ENCODE measurements around the gene IZUMO4. TPM values are rescaled to one million over a fixed set of nuclear protein-coding genes. Genes with fewer than 3 reads are reported as not detected.

IZUMO4 gene
- total RNA-seq, 4 donors from 2014 or later, result 3.0 to 11.4 (median 3.2) TPM; not detected in 1

GRCh38 chr19:2121416-2122051, 24.8 kb downstream of the IZUMO4 start:
- Histone ChIP-seq H3K9me3 (no peaks in the 10 kb centered on the region), H3K4me3 (no peak overlapping the region), H3K27me3 (no peaks in the 10 kb centered on the region), H3K36me3 (peaks cover 62 to 100% (median 68%) of the 10 kb centered on the region in 3 donors), H3K27ac (no peak overlapping the region), H3K4me1 (no peaks in the 10 kb centered on the region)
- intact Hi-C loops (cut with DNase I), result no loop called here
- no CpG with 5 or more reads among the region's 27 CpGs for WGBS, 2 donors
- TF ChIP-seq CTCF (IDR thresholded peaks at IDR 0.05) (no peak), POLR2A (IDR thresholded peaks at IDR 0.05) (no peak)
- DNase-seq, result no peak

GRCh38 chr19:2122251-2122650, 25.5 kb downstream of the IZUMO4 start:
- Histone ChIP-seq H3K4me1 (no peaks in the 10 kb centered on the region), H3K36me3 (peaks cover 58 to 100% (median 67%) of the 10 kb centered on the region in 3 donors), H3K9me3 (no peaks in the 10 kb centered on the region), H3K27me3 (no peaks in the 10 kb centered on the region), H3K27ac (no peak overlapping the region), H3K4me3 (no peak overlapping the region)
- intact Hi-C loops (cut with DNase I), result no loop called here
- no peak for DNase-seq
- 89 to 96% methylated on average over 8 to 9 of the region's 15 CpGs for WGBS, 2 donors
- no peak for TF ChIP-seq CTCF (IDR thresholded peaks at IDR 0.05)
- no peak for TF ChIP-seq POLR2A (IDR thresholded peaks at IDR 0.05)

- DNase-seq, result no peak
- Histone ChIP-seq H3K4me3 (no peak overlapping the region), H3K27me3 (no peaks in the 10 kb centered on the region), H3K9me3 (no peaks in the 10 kb centered on the region), H3K36me3 (peaks cover 51 to 100% (median 59%) of the 10 kb centered on the region in 3 donors), H3K27ac (no peak overlapping the region), H3K4me1 (no peaks in the 10 kb centered on the region)
- intact Hi-C loops (cut with DNase I), result no loop called here
- TF ChIP-seq POLR2A (IDR thresholded peaks at IDR 0.05) (no peak), CTCF (IDR thresholded peaks at IDR 0.05) (no peak)
- 90 to 91% methylated on average over 6 to 8 of the region's 10 CpGs for WGBS, 2 donors
Measured at GRCh38 chr19:2122982-2123381, 26.3 kb downstream of the IZUMO4 start.

GRCh38 chr19:2123682-2124387, 27.1 kb downstream of the IZUMO4 start:
- Histone ChIP-seq H3K36me3 (peaks cover 48 to 97% (median 52%) of the 10 kb centered on the region in 3 donors), H3K4me3 (no peak overlapping the region)

More at GRCh38 chr19:2123682-2124387, 27.1 kb downstream of the IZUMO4 start:
- H3K4me1 ChIP-seq, result no peaks in the 10 kb centered on the region
- no peak for TF ChIP-seq CTCF (IDR thresholded peaks at IDR 0.05)
- no peak for TF ChIP-seq POLR2A (IDR thresholded peaks at IDR 0.05)
- H3K27me3 ChIP-seq, result no peaks in the 10 kb centered on the region
- no peak overlapping the region for H3K27ac ChIP-seq
- WGBS, 2 donors, result 60% methylated on average over 1 of the region's 25 CpGs; no CpG with 5 or more reads in 1 of the 2 donors
- no peaks in the 10 kb centered on the region for H3K9me3 ChIP-seq
- intact Hi-C loops (cut with DNase I), result no loop called here
- no peak for DNase-seq

Data from esophagus squamous epithelium (tissue), 5 donors.